GM12878 (cell line): Measurements from ENCODE around the gene C17orf78. TPM values are rescaled to one million over a fixed set of nuclear protein-coding genes. Genes with fewer than 3 reads are reported as not detected.

Experiments used
- ATAC-seq: fragments of 200-7000 bp; cut with Tn5 transposase; 3 replicates; pipeline ENCODE4 v1.9.1; 2020; ENCODE audit warnings: mild to moderate bottlenecking, moderate library complexity
- BruUV-seq: library from RNA; stranded (reverse); fragments of 400-500 nt; replicated peaks from 2 replicates; lab custom pipeline; 2021; lab: Mats Ljungman, UMichigan
- CTCF ChIA-PET: fragments of 300-600 bp; sonication (Branson Sonifier 250); formaldehyde crosslinking; extraction: SDS; loops from one replicate; lab custom pipeline; 2021; ENCODE audit warnings: inconsistent platforms; lab: Yijun Ruan, JAX
- POLR2A ChIA-PET: fragments of 350-600 bp; formaldehyde crosslinking; extraction: SDS; loops from one replicate; lab custom pipeline; 2021; ENCODE audit warnings: inconsistent platforms; lab: Charles Lee
- RAD21 ChIA-PET: fragments of 300-600 bp; sonication (Branson Sonifier 250); formaldehyde crosslinking; loops from one replicate; lab custom pipeline; 2023; ENCODE audit warnings: antibody characterized with exemption; ENCODE audit not compliant: unreplicated experiment; lab: Charles Lee
- SMC1A ChIA-PET: fragments of 300-600 bp; sonication (Branson Sonifier 250); formaldehyde crosslinking; loops from one replicate; lab custom pipeline; 2023; ENCODE audit not compliant: unreplicated experiment, uncharacterized antibody; lab: Charles Lee
- DNase-seq: peaks from one replicate; pipeline ENCODE4 v3.0.0-alpha.2; 2011; ENCODE audit warnings: low read depth, low spot score
- FAIRE-seq: peaks from 3 replicates; lab custom pipeline; 2011; peaks lifted over from hg19 to GRCh38; lab: Jason Lieb, UNC
- H2AFZ ChIP-seq: 2 replicates; pipeline ENCODE4 v1.6.0; 2011; ENCODE audit warnings: low read depth, low read length, control low read depth; ENCODE audit not compliant: control insufficient read depth
- H3K27ac ChIP-seq: 2 replicates; pipeline ENCODE4 v1.5.1; 2011; ENCODE audit warnings: control low read depth; ENCODE audit not compliant: control insufficient read depth, insufficient read depth
- H3K27me3 ChIP-seq, 2 experiments: replicated peaks in 1 of 2; 2 replicates each; pipeline versions ENCODE4 v1.6.0 to v1.6.1; 2011; ENCODE audit warnings: low read length in 1 of 2; ENCODE audit not compliant: control insufficient read depth in 2 of 2, insufficient read depth in 2 of 2
- H3K36me3 ChIP-seq, 2 experiments: 2 replicates each; pipeline ENCODE4 v1.5.1; 2011; ENCODE audit warnings: low read length in 1 of 2; ENCODE audit not compliant: control insufficient read depth in 2 of 2, insufficient read depth in 2 of 2
- H3K4me1 ChIP-seq: 2 replicates; pipeline ENCODE4 v1.6.1; 2011; ENCODE audit warnings: mild to moderate bottlenecking, low read length, moderate library complexity, mixed read lengths; ENCODE audit not compliant: control insufficient read depth, insufficient read depth
- H3K4me2 ChIP-seq: 2 replicates; pipeline ENCODE4 v1.6.0; 2011; ENCODE audit warnings: control low read depth; ENCODE audit not compliant: control insufficient read depth, insufficient read depth
- H3K4me3 ChIP-seq: fragments of 200-600 bp; sonication (generic); 2 replicates; pipeline ENCODE4 v1.5.1; 2016
- H3K79me2 ChIP-seq: 2 replicates; pipeline ENCODE4 v1.6.0; 2011; ENCODE audit warnings: low read length; ENCODE audit not compliant: control insufficient read depth, insufficient read depth
- H3K9ac ChIP-seq: 2 replicates; pipeline ENCODE4 v1.8.0; 2011; ENCODE audit warnings: low read length, control low read depth, mixed read lengths; ENCODE audit not compliant: control insufficient read depth, insufficient read depth
- H3K9me3 ChIP-seq: replicated peaks from 3 replicates; pipeline ENCODE4 v1.5.1; 2011; ENCODE audit warnings: mild to moderate bottlenecking, low read length; ENCODE audit not compliant: control insufficient read depth, insufficient read depth
- H4K20me1 ChIP-seq: 2 replicates; pipeline ENCODE4 v1.6.0; 2011; ENCODE audit not compliant: control insufficient read depth, insufficient read depth
- CHD4 ChIP-seq: fragments of 200-600 bp; sonication (generic); IDR thresholded peaks from 2 replicates; pipeline ENCODE4 v1.6.1; 2016; ENCODE audit warnings: mild to moderate bottlenecking
- JUNB ChIP-seq: IDR thresholded peaks from 2 replicates; pipeline ENCODE4 v1.6.1; 2016; ENCODE audit warnings: antibody characterized with exemption, mild to moderate bottlenecking
- LARP7 ChIP-seq: fragments of 450-650 bp; IDR thresholded peaks from 2 replicates; pipeline ENCODE4 v1.6.1; 2017; ENCODE audit warnings: mild to moderate bottlenecking
- NRF1 ChIP-seq: conservative IDR thresholded peaks from 2 replicates; pipeline ENCODE4 v1.6.1; 2011; ENCODE audit warnings: mild to moderate bottlenecking, low read depth, low read length, improper control_type of control experiment
- RAD51 ChIP-seq: fragments of 450-650 bp; IDR thresholded peaks from 2 replicates; pipeline ENCODE4 v1.6.1; 2016; ENCODE audit warnings: moderate library complexity, mild to moderate bottlenecking, inconsistent platforms
- RBBP5 ChIP-seq: fragments of 200-600 bp; sonication (generic); conservative IDR thresholded peaks from 2 replicates; pipeline ENCODE4 v1.6.1; 2016
- SMC3 ChIP-seq: IDR thresholded peaks from 2 replicates; pipeline ENCODE4 v1.6.1; 2011; ENCODE audit warnings: low read length, improper control_type of control experiment, borderline replicate concordance
- SREBF2 ChIP-seq: IDR thresholded peaks from 2 replicates; pipeline ENCODE4 v1.6.1; 2012; ENCODE audit warnings: mild to moderate bottlenecking, low read length
- SRF ChIP-seq, 2 experiments: IDR thresholded peaks; 2 replicates each; pipeline ENCODE4 v1.6.1; 2011; ENCODE audit warnings: low read depth in 2 of 2, low read length in 2 of 2, mild to moderate bottlenecking in 1 of 2, moderate library complexity in 1 of 2
- TARDBP ChIP-seq: IDR thresholded peaks from 2 replicates; pipeline ENCODE4 v1.6.1; 2016; ENCODE audit warnings: borderline replicate concordance
- TBL1XR1 ChIP-seq: IDR thresholded peaks from 2 replicates; pipeline ENCODE4 v1.6.1; 2012; ENCODE audit warnings: low read depth, low read length, improper control_type of control experiment
- TCF12 ChIP-seq: IDR thresholded peaks from 2 replicates; pipeline ENCODE4 v1.6.1; 2011; ENCODE audit warnings: low read depth, mild to moderate bottlenecking, low read length
- WRNIP1 ChIP-seq: IDR thresholded peaks from 2 replicates; pipeline ENCODE4 v1.6.1; 2011; ENCODE audit warnings: low read depth, low read length, improper control_type of control experiment, borderline replicate concordance
- WGBS: methylation state at CpG from one replicate; pipeline ENCODE4 v1.1.6; 2016; ENCODE audit warnings: low lambda C conversion rate; ENCODE audit not compliant: insufficient replicate concordance, insufficient coverage; ENCODE audit errors: missing lambda C conversion rate; 5-methylcytosine and 5-hydroxymethylcytosine counted together
- in situ Hi-C: fragments of 300-500 bp; cut with MboI; formaldehyde crosslinking; loops from 9 replicates; pipeline ENCODE4 v1.14.3; 2018; ENCODE audit warnings: mixed read lengths
- intact Hi-C: fragments of 100-400 bp; cut with micrococcal nuclease; formaldehyde crosslinking; loops from one replicate; pipeline ENCODE4 v1.14.2; 2022; ENCODE audit not compliant: unreplicated experiment
- polyA plus RNA-seq, 11 experiments: library from polyadenylated mRNA; depleted of rRNA in 4 of 11; unstranded in 6 of 11; stranded (reverse) in 5 of 11; fragments of >200 nt; fragmentation: Nextera tagmentation in 4 of 11; fragmentation: Illumina TruSeq in 1 of 11; extraction: Ambion mirVana in 4 of 11; extraction: Trizol in 1 of 11; gene quantifications; 1 replicate in 1 of 11; 2 replicates in 10 of 11; pipeline versions ENCODE4 v1.2.1 to v1.2.3, GENCODE V29; 2011 to 2016; ENCODE audit warnings: inconsistent platforms in 2 of 11, missing spikeins in 2 of 11, low read depth in 1 of 11
- total RNA-seq, 4 experiments: library from RNA; depleted of rRNA in 3 of 4; stranded (reverse); fragments of >200 nt in 3 of 4; fragmentation: Illumina TruSeq in 1 of 4; extraction: Trizol in 1 of 4; gene quantifications; 2 replicates each; pipeline versions ENCODE4 v1.2.1 to v1.2.3, GENCODE V29; 2013 to 2021
- TF ChIP-seq, protein P1 (sequence below): fragments of 450-650 bp; IDR thresholded peaks from 2 replicates; pipeline ENCODE4 v1.6.1; 2017; ENCODE audit warnings: mild to moderate bottlenecking
- TF ChIP-seq, protein P2 (sequence below): fragments of 450-650 bp; formaldehyde crosslinking; IDR thresholded peaks from 2 replicates; pipeline ENCODE4 v1.4.0; 2020; ENCODE audit warnings: mild to moderate bottlenecking, moderate library complexity
- TF ChIP-seq, protein P3 (sequence below): fragments of 450-650 bp; IDR thresholded peaks from 2 replicates; pipeline ENCODE4 v1.6.1; 2016; ENCODE audit warnings: mild to moderate bottlenecking

C17orf78 gene
- total and polyA plus RNA-seq, 10 of the 15 experiments (the other 5 are each of a cell fraction or from before 2014, with no cell fraction given) = 0.10 TPM; not detected in 9

DNA sequence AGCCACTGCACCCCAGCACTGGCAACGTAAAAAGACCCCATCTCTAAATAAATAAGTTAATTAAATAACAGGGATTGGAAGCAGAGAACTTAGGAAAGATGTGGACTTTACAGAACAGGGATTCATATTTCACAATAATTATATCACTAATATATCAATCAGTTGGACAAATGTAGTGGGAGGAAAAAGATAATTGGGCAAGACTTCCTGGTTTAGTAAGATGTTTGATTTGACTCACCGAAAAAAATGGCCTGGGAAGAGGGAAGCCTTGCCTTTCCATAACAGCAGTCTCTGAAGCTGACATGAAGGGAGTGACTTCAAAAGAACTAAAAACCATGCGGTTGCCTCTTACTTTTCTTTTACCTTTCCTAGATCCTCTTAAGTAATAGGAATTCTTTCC lies 15.2 kb upstream of the C17orf78 start (continued):
- TF ChIP-seq, protein P1, sequence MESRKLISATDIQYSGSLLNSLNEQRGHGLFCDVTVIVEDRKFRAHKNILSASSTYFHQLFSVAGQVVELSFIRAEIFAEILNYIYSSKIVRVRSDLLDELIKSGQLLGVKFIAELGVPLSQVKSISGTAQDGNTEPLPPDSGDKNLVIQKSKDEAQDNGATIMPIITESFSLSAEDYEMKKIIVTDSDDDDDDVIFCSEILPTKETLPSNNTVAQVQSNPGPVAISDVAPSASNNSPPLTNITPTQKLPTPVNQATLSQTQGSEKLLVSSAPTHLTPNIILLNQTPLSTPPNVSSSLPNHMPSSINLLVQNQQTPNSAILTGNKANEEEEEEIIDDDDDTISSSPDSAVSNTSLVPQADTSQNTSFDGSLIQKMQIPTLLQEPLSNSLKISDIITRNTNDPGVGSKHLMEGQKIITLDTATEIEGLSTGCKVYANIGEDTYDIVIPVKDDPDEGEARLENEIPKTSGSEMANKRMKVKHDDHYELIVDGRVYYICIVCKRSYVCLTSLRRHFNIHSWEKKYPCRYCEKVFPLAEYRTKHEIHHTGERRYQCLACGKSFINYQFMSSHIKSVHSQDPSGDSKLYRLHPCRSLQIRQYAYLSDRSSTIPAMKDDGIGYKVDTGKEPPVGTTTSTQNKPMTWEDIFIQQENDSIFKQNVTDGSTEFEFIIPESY = no peak

DNA sequence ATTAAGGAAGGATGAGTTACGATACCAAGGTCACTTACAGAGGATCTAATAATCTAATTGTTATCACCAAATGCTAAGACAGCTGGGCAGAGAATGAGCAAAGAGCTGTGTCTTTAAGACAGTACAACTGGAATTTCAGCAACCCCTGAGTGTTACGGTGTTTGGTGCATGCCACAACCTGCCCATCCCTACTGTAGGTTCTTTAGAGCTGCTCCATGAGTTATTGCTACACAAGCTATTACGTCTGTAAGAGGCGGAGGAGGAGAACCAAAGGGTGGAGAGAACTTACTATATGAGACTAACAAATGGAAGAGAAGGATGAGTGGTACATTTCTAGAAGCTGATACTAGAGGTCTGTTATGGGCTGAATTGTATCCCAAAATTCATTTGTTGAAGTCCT lies 14.2 kb upstream of the C17orf78 start:
- RAD21 ChIA-PET = interaction anchor here (1.3 to 1.4 kb wide), 2 partner anchors 29 to 44 kb away, joined by 3 to 4 read pairs; no protein-coding TSS in a partner anchor
- 73% methylated on average over 4 of the region's 4 CpGs for WGBS
- Histone ChIP-seq H3K4me3 (no peak overlapping the region), H3K9me3 (no peaks in the 10 kb centered on the region), H3K4me2 (no peak overlapping the region), H2AFZ (no peak overlapping the region), H3K79me2 (peaks cover 22% of the 10 kb centered on the region), H3K27me3 (no peaks in the 10 kb centered on the region), H3K9ac (no peak overlapping the region), H3K27ac (no peak overlapping the region), H3K4me1 (peaks cover 12% of the 10 kb centered on the region), H4K20me1 (no peaks in the 10 kb centered on the region), H3K36me3 (no peaks in the 10 kb centered on the region)
- no TSS peak for BruUV-seq
- POLR2A ChIA-PET = interaction anchor here (1.8 kb wide), 1 partner anchor 44 kb away, joined by 7 read pairs; no protein-coding TSS in a partner anchor
- in situ Hi-C loops (loop anchor here (10.0 kb wide), 1 partner anchor 757 kb away; the partner anchor contains the start of gene MRM1), intact Hi-C loops (no loop called here)
- no peak for ATAC-seq
- DNase-seq = no peak
- CTCF ChIA-PET = interaction anchor here (1.0 to 2.0 kb wide), 5 partner anchors 9 to 759 kb away, joined by 3 to 19 read pairs (median 3); no protein-coding TSS in a partner anchor
- SMC1A ChIA-PET = interaction anchor here (1.2 to 1.6 kb wide), 3 partner anchors 12 to 36 kb away, joined by 3 to 10 read pairs (median 5); no protein-coding TSS in a partner anchor
- FAIRE-seq = no peak
- TF ChIP-seq TBL1XR1 = no peak
- TF ChIP-seq, protein P2, sequence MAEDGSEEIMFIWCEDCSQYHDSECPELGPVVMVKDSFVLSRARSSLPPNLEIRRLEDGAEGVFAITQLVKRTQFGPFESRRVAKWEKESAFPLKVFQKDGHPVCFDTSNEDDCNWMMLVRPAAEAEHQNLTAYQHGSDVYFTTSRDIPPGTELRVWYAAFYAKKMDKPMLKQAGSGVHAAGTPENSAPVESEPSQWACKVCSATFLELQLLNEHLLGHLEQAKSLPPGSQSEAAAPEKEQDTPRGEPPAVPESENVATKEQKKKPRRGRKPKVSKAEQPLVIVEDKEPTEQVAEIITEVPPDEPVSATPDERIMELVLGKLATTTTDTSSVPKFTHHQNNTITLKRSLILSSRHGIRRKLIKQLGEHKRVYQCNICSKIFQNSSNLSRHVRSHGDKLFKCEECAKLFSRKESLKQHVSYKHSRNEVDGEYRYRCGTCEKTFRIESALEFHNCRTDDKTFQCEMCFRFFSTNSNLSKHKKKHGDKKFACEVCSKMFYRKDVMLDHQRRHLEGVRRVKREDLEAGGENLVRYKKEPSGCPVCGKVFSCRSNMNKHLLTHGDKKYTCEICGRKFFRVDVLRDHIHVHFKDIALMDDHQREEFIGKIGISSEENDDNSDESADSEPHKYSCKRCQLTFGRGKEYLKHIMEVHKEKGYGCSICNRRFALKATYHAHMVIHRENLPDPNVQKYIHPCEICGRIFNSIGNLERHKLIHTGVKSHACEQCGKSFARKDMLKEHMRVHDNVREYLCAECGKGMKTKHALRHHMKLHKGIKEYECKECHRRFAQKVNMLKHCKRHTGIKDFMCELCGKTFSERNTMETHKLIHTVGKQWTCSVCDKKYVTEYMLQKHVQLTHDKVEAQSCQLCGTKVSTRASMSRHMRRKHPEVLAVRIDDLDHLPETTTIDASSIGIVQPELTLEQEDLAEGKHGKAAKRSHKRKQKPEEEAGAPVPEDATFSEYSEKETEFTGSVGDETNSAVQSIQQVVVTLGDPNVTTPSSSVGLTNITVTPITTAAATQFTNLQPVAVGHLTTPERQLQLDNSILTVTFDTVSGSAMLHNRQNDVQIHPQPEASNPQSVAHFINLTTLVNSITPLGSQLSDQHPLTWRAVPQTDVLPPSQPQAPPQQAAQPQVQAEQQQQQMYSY (CRISPR knock-in tag) = no peak
- TF ChIP-seq SREBF2 = no peak
- no peak for TF ChIP-seq RBBP5
- TF ChIP-seq, protein P3, sequence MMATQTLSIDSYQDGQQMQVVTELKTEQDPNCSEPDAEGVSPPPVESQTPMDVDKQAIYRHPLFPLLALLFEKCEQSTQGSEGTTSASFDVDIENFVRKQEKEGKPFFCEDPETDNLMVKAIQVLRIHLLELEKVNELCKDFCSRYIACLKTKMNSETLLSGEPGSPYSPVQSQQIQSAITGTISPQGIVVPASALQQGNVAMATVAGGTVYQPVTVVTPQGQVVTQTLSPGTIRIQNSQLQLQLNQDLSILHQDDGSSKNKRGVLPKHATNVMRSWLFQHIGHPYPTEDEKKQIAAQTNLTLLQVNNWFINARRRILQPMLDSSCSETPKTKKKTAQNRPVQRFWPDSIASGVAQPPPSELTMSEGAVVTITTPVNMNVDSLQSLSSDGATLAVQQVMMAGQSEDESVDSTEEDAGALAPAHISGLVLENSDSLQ = no peak
- TF ChIP-seq SRF (IDR thresholded peaks at IDR 0.05; ENCODE audit: low read depth in 2 of 2, low read length in 2 of 2) = no peak
- no peak for TF ChIP-seq RAD51
- TF ChIP-seq JUNB = no peak
- TF ChIP-seq NRF1 = no peak
- TF ChIP-seq LARP7 = no peak
- no peak for TF ChIP-seq TARDBP
- no peak for TF ChIP-seq TCF12
- TF ChIP-seq SMC3 = no peak
- no peak for TF ChIP-seq CHD4
- TF ChIP-seq WRNIP1 = no peak
